ENCODE data around the gene GGN.
"Not testable (repeated sequence)": the region's sequence is repeated elsewhere in the genome, so short reads cannot be mapped to it uniquely, and the experiment has no call there.

The GGN gene

DNA sequence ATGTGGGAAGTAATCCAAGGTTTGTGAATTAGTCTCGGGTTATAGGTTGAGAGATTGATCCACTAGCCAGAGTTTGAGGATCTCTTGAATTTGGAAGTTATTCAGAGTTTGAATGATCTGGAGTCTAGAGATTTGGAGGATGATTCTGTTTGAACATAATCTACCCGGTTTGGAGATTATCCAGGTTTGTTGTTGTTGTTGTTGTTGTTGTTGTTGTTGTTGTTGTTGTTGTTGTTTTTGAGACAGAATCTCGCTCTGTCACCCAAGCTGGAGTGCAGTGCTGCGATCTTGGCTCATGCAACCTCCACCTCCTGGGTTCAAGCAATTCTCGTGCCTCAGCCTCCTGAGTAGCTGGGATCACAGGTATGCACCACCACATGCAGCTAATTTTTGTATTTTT is 24.1 kb upstream of the GGN start:
- DNase-seq = not testable (repeated sequence)

DNA sequence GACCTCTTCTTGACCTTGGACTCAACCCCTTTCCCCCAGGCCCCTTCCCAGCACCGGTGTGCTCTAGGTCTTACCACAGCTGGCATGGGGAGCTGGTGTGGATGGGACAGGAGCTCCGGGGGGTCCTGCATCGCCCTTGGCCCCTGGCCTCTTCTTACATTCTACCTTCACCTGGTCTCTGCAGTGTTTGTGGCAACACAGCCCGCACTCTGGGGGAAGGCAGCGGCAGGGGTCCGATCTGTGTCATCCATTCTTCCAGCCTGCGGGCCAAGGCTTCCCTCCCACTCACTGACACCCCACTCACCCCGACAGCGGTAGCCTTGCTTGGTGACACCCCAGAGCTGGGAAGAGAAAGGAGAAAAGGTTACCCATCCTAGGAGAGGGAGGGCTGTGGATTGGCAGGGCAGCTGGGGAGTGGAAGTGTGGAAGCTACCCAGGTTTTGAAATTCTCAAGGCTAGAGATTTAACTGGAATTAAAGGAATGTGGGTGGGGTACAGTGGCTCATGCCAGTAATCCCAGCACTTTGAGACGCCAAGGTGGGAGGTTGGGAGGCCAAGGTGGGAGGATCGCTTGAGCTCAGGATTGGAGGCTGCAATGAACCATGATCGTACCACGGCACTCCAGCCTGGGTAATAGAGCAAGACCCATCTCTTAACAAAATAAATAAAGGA is 23.3 kb upstream of the GGN start:
- no peak for DNase-seq

DNA sequence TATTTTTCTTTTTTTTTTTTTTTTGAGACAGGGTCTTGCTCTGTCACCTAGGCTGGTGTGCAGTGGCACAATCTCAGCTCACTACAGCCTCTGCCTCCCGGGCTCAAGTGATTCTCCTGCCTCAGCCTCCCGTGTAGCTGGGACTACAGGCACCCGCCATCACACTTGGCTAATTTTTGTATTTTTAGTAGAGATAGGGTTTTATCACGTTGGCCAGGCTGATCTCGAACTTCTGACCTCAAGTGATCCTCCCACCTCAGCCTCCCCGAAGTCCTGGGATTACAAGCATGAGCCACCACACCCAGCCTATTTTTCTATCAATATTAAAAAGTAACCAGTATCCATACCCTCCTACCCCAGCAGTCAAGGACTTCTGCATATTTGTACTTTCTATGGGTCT is 22.6 kb upstream of the GGN start:
- not testable (repeated sequence) for DNase-seq

DNA sequence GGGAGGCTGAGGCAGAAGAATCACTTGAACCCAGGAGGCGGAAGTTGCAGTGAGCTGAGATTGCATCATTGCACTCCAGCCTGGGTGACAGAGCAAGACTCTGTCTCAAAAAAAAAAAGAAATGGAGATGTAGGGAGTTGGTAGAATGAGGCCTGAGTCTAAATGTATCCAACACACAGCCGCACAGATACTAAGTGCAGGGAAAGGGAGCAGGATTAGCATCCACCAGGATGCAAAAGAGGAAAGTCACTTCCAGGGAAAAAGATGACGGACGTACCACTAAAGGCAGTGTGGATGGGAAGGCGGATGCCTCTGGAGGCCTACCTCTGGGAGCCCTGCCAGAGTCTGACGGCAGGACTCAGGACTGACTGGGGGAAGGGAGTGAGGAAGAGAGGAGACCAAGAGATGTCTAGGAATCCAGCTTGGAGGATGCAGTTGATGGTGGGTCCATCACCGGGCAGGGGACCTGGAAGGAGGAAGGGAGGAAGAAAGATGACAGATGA is 21.8 kb upstream of the GGN start:
- DNase-seq = no peak

DNA sequence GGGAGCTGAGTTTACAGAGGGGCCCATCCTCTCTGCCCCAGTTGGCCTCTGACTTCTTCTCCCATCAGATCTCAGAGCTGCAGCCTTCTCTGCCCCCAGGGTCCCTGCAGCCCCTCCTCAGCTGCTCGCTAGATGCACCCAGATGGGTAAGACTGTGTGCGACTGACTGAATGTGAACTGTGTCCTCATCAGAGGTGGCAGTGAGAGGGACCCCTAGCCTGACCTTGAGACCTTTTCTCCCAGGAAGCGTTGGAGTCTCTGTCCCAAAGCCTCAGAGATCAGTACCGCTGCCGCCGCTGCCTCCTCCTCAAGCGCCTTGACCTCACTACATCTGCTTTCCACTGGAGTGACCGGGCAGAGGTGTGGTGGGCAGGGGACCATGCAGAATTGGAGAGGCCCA is 17.4 kb upstream of the GGN start:
- DNase-seq = no peak

DNA sequence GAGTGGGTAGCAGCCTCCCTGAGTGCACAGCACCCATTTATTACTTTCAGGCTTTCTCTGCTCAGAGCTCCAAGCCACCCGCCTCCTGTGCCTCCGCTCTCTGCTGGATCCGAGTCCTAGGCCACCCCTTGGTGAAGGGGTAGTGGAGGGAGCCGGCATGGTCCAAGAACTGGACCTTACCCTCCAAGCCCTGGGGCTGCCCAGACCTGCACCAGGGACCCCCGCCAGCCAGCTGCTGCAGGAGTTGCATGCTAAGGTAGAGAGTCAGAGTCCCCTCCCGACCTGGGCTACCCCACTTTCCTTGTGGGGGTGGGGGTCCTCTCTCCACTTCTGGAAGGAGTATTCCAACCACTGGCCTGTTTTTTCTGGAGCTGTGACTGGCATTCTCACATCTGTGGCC is 17.0 kb upstream of the GGN start:
- no peak for DNase-seq

DNA sequence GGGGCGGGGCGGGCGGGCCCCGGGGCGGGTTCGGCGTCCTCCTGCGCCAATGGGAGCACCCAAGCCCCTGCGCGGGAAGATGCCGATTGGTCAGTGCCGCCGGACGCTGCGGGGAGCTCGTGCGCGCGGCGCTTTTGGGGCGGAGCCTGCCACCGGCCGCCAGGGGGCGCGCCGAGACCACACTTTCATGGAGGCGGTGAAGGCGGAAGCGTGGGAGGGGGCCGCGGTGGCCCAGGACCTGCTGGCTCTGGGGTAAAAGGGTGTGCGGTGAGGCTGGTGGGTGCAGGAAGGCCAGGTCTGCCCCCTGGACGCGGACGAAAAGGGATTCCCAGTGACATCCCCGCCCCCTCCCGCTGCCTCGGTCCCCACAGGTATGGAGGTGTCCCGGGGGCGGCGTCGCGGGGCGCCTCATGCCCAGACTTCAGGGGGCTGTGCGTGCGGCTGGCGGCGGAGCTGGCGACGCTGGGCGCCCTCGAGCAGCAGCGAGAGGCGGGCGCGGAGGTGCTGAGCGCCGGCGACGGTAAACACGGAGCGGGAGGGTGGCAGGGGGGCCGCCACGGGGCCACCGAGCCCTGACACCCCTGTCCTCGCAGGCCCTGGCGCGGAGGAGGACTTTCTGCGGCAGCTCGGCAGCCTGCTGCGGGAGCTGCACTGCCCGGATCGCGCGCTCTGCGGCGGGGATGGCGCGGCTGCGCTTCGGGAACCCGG is 15.3 kb upstream of the GGN start, which contains the start of gene FAM98C:
FAM98C (plus strand) TSS at position 127 of the 708 bp plus-strand sequence; CDS start at position 188, 61 bp downstream.
- DNase-seq = peak; percentile 97 to 98

DNA sequence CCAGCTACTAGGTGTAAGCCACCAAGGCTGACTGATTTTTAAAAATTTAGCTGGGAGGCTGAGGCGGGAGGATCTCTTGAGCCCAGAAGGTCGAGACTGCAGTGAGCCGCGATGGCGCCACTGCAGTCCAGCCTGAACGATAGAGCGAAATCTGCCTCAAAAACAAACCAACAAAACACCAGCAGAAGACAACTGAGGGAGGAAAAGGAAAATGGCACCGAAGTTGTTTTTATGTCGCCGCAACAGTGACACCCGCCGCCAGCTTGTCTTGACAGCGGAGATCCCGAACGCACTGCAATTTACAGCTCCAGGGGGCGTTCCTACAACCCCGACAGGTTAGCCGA is 14.8 kb upstream of the GGN start:
- DNase-seq = no peak

- no peak for DNase-seq
These were observed 13.3 kb upstream of the GGN start for GRCh38 chr19:38401148-38401547.

DNA sequence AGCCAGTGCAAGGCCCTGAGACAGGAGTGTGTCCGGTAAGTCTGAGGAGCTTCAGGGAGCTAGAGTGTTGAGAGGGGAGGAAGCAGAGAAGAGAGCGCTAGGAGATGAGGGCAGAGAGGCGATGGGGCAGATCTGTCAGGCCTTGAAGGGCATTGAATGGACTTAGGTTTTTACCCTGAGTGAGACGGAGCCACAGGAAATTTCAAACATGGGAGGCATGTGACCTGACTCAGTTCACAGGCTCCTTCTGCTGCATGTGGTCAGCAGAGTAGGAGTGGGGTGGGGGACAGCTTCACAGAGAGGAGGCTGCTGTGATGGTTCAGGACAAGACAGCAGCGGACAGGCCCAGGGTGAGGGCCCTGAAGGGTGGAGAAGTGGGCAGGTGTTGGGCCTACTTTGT is 12.5 kb upstream of the GGN start:
- no peak for DNase-seq

DNA sequence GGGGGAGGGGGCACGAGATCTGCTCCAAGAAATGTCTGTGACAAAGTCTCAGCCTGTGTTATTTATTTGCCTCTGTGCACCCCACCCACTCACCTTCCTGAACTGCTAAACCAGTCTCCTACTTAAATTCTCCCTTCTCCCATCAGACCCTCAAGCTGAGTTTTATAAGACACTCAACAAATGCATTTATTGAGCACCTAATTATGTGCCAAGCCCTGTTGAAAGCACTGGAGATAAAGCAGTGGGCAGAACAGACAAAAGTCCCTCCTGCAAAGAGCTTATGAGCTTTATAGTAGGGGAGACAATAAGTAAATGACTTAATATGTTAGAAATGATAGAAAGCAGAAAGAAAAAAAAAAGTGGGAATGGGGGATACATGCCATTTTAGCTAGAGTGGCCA is 11.7 kb upstream of the GGN start:
- no peak for DNase-seq

GRCh38 chr19:38399081-38399480 is 11.2 kb upstream of the GGN start:
- no peak for DNase-seq

- peak in 1 of 2 donors; percentile 18 for DNase-seq
These were observed 7.7 kb upstream of the GGN start for GRCh38 chr19:38395381-38396114.

DNA sequence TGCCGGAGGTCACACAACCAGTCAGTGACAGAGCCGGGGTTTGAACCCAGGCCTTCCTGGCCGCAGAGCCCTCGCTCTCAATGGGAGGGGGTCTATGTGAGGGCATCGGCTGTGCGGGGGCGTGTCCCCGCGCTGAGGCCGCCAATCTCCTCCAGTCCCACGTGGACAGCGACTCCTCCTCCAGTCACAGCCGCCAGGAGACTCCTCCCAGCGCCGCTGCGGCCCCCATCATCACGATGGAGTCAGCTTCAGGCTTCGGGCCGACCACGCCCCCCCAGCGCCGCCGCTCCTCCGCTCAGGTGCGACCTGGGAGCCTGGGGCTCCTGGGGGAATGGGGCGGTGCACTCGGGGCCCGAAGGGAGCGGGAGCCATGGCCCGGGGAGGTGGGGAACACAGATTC is 6.7 kb upstream of the GGN start:
- no peak for DNase-seq

GRCh38 chr19:38392707-38393308 is 5.0 kb upstream of the GGN start:
- DNase-seq = peak; percentile 47 to 72

- DNase-seq = no peak
These were observed 4.2 kb upstream of the GGN start for GRCh38 chr19:38391911-38392464.

DNA sequence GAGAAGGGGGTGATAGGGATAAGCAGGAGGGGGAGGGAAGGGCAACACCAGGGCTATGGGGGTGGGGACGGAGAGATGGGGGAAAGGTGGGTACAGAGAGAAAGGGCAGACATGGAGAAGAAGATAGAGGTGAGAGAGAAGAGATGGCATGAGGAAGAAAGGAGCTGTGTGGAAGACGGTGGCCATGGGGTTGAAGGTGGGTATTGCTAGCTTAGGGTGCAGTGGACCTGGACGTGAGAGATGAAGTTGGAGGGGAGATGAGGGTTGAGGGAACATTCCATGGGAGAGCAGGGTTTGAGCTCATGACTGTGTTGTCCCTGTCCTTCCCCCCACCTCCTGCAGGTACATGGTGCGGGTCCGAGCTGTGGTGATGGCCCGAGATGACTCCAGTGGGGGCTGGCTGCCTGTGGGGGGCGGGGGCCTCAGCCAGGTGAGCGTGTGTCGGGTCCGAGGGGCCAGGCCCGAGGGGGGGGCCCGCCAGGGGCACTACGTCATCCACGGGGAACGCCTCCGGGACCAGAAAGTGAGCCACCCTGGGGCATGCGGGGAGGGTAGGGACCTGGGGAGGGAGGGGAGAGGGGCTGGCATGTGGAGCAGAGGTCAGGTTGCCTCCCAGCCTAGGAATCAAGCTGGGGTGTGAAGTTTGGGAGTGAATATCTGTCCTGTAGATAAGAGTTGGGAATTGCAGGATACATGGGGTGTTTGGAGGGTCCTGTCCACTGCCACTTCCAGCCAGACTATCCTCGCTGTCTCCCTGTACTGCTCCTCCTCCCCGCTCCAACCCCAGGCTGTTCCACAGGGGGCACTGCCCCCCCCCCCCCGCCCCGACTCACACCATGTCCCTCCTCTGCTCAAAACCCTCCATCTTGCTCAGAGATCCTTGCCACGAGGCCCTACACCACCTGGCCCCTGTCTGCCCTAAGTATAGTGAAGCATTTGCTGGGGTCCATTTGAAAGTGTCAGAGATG is 2.4 kb upstream of the GGN start:
- DNase-seq = no peak

GRCh38 chr19:38389101-38389925 is 1.5 kb upstream of the GGN start:
- DNase-seq = peak in 1 of 2 donors; percentile 22

GRCh38 chr19:38388349-38389100 is 691 bp upstream of the GGN start, which contains the start of gene SPRED3:
TSS of gene SPRED3 (plus strand) at chr19:38388697. CDS start at chr19:38390303, 1,606 bp downstream.
- DNase-seq = no peak

Measured in inflammatory macrophage (primary cell).